ENCODE measurements around the gene ATG14. TPM values are rescaled to one million over a fixed set of nuclear protein-coding genes. Genes with fewer than 3 reads are reported as not detected.

The ATG14 gene
- total RNA-seq, 2 donors from 2014 or later, result 6.7 to 11.1 TPM

- DNase-seq (ENCODE audit: low spot score), result no peak
- Histone ChIP-seq H3K36me3 (no peaks in the 10 kb centered on the region), H3K4me1 (peaks cover 0 to 38% of the 10 kb centered on the region in 2 donors), H3K4me3 (no peak overlapping the region), H3K27me3 (no peaks in the 10 kb centered on the region), H3K9me3 (no peaks in the 10 kb centered on the region), H3K27ac (no peak overlapping the region)
- TF ChIP-seq, protein P1, sequence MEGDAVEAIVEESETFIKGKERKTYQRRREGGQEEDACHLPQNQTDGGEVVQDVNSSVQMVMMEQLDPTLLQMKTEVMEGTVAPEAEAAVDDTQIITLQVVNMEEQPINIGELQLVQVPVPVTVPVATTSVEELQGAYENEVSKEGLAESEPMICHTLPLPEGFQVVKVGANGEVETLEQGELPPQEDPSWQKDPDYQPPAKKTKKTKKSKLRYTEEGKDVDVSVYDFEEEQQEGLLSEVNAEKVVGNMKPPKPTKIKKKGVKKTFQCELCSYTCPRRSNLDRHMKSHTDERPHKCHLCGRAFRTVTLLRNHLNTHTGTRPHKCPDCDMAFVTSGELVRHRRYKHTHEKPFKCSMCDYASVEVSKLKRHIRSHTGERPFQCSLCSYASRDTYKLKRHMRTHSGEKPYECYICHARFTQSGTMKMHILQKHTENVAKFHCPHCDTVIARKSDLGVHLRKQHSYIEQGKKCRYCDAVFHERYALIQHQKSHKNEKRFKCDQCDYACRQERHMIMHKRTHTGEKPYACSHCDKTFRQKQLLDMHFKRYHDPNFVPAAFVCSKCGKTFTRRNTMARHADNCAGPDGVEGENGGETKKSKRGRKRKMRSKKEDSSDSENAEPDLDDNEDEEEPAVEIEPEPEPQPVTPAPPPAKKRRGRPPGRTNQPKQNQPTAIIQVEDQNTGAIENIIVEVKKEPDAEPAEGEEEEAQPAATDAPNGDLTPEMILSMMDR (IDR thresholded peaks at IDR 0.05), result no peak
Measured at GRCh38 chr14:55451950-55452349, 40.3 kb upstream of the ATG14 start.

- Histone ChIP-seq H3K27me3 (no peaks in the 10 kb centered on the region), H3K4me1 (peaks cover 0 to 44% of the 10 kb centered on the region in 2 donors), H3K9me3 (no peaks in the 10 kb centered on the region), H3K36me3 (no peaks in the 10 kb centered on the region), H3K27ac (no peak overlapping the region), H3K4me3 (no peak overlapping the region)
- TF ChIP-seq, protein P1 (IDR thresholded peaks at IDR 0.05), result no peak
- no peak for DNase-seq (ENCODE audit: low spot score)
Measured at GRCh38 chr14:55451398-55451797, 39.8 kb upstream of the ATG14 start.

DNA sequence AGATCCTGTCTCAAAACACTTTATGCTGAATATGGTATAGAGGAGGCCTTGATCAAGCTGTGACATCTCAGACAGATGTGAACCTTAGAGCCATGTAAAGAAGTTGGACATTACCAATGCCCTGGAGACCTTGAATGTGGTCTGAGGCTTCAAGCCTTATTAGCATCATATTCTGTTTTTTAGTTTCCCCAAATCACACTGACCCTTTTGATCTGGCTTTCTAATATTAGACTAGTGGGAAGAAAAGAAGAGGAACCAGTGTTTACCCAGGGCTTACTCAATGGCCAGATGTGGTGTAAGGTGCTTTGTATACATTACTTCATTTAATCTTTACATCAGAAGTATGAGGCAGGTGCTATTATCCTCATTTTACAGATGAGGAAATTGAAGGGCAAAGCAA is 39.4 kb upstream of the ATG14 start:
- H3K27me3 ChIP-seq, result no peaks in the 10 kb centered on the region
- H3K4me3 ChIP-seq, result no peak overlapping the region
- TF ChIP-seq, protein P1 (IDR thresholded peaks at IDR 0.05), result no peak

GRCh38 chr14:55450539-55450938 is 38.9 kb upstream of the ATG14 start:
- Histone ChIP-seq H3K4me1 (peaks cover 0 to 50% of the 10 kb centered on the region in 2 donors), H3K27ac (no peak overlapping the region), H3K4me3 (no peak overlapping the region), H3K27me3 (no peaks in the 10 kb centered on the region), H3K9me3 (no peaks in the 10 kb centered on the region), H3K36me3 (no peaks in the 10 kb centered on the region)
- TF ChIP-seq, protein P1 (IDR thresholded peaks at IDR 0.05), result no peak
- no peak for DNase-seq (ENCODE audit: low spot score)

More for the DNA sequence above, 39.4 kb upstream of the ATG14 start:
- no peaks in the 10 kb centered on the region for H3K36me3 ChIP-seq
- DNase-seq (ENCODE audit: low spot score), result no peak
- no peaks in the 10 kb centered on the region for H3K9me3 ChIP-seq
- H3K4me1 ChIP-seq, result peaks cover 0 to 48% of the 10 kb centered on the region in 2 donors
- H3K27ac ChIP-seq, result no peak overlapping the region

DNA sequence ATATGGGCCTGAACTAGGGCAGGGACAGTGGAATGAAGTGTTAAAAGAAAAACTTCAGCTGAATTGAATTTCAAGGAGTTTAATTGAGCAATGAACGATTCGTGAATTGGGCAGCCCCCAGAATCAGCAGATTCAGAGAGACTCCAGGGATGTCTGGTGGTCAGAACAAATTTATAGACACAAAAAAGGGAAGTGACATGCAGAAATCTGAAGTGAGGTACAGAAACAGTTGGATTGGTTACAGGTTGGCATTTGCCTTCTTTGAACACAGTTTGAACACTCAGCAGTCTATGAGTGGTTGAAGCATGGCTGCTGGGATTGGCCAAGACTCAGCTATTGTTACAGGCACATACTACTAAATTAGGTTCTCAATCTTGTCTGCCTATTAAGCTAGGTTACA is 38.5 kb upstream of the ATG14 start:
- H3K27ac ChIP-seq, result no peak overlapping the region
- H3K9me3 ChIP-seq, result no peaks in the 10 kb centered on the region
- no peaks in the 10 kb centered on the region for H3K27me3 ChIP-seq
- H3K4me1 ChIP-seq, result peaks cover 0 to 50% of the 10 kb centered on the region in 2 donors
- no peaks in the 10 kb centered on the region for H3K36me3 ChIP-seq
- DNase-seq (ENCODE audit: low spot score), result no peak
- TF ChIP-seq, protein P1 (IDR thresholded peaks at IDR 0.05), result no peak
- H3K4me3 ChIP-seq, result no peak overlapping the region

GRCh38 chr14:55449116-55449515 is 37.5 kb upstream of the ATG14 start:
- TF ChIP-seq, protein P1 (IDR thresholded peaks at IDR 0.05), result no peak
- Histone ChIP-seq H3K27me3 (no peaks in the 10 kb centered on the region), H3K4me3 (no peak overlapping the region), H3K9me3 (no peaks in the 10 kb centered on the region), H3K36me3 (no peaks in the 10 kb centered on the region), H3K4me1 (peaks cover 0 to 43% of the 10 kb centered on the region in 2 donors), H3K27ac (no peak overlapping the region)
- DNase-seq (ENCODE audit: low spot score), result no peak

Measured in right atrium auricular region (tissue), 2 donors.